ENCODE measurements around the gene BRME1.
A peak's percentile ranks its signal among the peaks of the same experiment; 100 is the strongest.

Gene BRME1

DNA sequence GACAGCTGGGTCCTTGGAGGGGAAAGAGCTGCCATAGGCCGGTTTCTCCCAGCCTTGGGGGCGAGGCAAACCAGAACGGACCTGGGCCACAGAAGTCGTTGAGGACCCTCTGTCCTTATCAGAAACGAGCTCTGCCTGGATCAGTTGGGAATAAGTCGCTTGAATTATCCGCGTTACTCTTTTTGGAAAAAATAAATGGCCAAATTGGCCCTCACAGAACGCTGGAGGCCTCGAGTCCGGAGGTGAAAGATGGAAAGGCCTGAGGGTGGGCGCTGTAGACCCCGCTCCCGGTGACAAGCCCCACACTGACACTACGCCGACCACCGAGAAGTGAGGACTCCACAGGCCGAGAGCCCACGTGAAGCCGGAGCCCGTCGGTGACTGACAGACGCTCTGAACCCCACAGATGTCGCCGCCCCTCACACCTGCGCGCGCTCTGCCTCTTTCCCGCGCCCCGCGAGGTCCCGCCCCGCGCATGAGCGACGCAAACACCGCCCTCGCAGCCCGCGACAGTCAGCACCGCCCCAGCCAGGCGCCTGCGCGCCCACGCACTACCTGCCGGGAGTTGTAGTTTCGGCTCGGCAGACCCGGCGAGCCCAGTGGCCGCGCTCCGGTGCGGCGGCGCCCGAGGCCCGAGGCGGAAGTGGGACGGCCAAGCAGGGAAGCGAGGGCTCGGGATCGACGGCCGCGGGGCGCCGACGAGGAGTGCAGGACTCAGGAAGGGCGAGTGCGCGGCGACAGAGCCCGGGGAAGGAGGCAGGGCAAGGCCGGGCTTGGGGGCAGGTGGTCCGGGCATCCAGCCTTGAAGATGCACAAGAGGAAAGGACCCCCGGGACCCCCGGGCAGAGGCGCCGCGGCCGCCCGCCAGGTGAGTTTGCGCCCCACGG, at the start of gene BRME1, which contains the start of gene CC2D1A:
Gene BRME1, minus strand, starts transcription at position 484 of the 887 bp plus-strand sequence. CDS start 1,225 bp downstream, outside the sequence.
Gene CC2D1A, plus strand, starts transcription at position 568 of the 887 bp plus-strand sequence. Its CDS starts 241 bp downstream, at position 809.
- peak; percentile 100 for DNase-seq (ENCODE audit: low spot score)

DNA sequence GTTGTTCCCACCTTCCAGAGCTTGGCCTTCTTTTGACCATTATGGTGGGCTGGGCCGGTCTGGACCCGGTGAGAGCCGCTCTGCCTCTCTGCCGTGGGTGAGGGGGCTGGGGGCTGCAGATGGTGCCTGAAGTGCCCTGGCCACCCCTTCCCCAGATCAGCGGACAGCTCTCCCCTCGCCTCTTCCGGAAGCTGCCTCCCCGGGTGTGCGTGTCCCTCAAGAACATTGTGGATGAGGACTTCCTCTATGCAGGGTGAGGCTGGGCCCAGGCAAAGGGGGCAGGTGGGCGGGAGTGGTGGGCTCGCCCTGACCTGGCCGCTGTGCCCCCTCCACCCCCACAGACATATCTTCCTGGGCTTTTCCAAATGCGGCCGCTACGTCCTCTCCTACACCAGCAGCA, 48.3 kb upstream of the BRME1 start:
- no peak for DNase-seq (ENCODE audit: low spot score)

DNA sequence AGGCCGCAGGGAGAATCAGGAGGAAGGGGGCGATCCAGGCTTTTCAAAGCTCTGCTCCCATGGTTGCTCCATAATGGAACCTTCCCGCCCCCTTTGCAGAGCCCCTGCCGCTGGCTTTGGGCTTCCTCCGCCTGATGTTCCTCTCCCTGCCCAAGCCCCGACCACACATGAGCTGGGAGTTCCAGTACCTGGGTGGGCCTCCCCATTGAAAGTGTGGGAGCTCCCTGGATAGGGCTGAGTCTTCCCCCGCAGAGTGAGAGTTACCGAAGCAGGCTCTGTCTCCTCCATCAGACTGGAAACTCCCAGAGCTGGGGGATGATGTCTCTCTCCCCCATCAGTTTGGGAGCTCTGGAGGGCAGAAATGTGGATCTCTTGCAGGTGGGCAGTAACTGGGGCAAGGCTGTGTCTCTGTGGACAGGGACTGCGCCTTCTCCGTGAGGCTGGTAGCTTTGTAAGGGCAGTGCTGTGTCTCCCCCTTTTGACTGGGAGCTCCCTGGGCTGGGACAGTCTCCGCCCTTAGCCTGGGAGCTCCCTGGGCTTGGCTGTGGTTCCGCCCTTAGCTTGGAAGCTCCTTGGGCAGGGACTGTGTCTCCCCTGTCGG, 47.1 kb upstream of the BRME1 start:
- no peak for DNase-seq (ENCODE audit: low spot score)

DNA sequence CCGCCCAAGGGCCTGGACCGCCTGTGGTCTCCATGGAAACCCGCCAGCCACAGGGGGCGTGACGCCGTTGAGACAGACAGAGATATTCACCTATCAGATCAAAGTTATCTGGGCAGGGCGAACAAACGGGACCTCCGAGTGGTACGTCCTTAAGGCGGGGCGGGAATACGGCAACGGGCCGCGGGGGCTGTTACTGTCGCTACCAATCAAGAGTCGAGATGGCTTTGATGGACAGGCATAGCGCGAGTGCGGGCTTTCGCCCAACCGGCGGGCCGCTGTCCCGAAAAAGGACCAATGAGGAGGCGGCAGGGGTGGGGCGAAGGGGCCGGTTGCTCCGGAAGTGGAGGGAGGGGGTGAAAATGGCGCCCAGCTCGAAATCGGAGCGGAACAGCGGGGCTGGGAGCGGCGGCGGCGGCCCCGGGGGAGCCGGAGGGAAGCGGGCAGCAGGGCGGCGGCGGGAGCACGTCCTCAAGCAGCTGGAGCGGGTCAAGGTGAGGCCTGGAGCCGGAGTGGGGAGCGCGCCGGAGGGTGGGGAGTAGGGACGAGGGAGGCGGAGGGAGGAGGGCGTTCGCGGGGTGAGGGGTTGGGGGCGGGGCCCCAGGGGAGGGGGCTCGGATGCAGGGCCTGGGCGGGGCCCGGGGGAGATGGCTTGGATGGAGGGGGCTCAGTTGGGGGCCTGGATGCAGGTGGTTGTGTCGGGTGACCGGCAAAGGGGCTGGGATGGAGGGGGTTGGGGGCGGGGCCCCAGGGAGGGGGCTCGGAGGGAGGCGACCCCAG, 46.4 kb upstream of the BRME1 start, which contains the start of gene DCAF15:
Gene DCAF15, plus strand, starts transcription at position 356 of the 777 bp plus-strand sequence. Its CDS starts 4 bp downstream, at position 360.
- peak; percentile 99 for DNase-seq (ENCODE audit: low spot score)

DNA sequence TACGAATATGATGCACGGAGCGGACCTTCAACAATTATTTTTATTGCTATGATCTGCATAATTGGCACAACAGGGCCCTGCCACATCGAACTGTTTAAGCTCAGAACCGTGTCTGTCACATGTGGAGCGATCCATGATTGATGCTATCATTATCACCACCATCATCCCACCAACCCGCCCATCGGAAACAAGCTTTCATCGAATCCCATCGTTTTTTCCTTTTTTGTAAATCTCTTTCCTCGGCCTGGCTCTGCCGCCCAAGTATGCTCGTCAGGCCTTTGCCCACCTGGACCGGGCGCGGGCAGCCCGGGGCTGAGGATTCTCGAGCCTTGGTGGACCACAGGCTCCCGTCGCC, 45.9 kb upstream of the BRME1 start:
- no peak for DNase-seq (ENCODE audit: low spot score)

DNA sequence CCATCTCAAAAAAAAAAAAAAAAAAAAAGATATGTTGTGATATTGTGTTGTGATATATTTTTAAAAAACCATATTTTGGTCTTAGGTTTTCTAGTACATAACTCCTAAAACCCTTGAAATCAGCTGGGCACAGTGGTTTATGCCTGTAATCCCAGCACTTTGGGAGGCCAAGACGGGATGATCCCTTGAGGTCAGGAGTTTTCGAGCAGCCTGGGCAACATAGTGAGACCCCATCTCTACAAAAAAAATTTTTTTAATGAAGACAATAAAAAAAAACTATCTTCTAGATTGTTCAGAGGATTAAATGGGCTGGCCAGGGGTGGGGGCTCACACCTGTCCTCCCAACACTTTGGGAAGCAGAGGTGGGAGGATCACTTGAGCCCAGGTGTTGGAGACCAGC, 45.1 kb upstream of the BRME1 start:
- no peak for DNase-seq (ENCODE audit: low spot score)

DNA sequence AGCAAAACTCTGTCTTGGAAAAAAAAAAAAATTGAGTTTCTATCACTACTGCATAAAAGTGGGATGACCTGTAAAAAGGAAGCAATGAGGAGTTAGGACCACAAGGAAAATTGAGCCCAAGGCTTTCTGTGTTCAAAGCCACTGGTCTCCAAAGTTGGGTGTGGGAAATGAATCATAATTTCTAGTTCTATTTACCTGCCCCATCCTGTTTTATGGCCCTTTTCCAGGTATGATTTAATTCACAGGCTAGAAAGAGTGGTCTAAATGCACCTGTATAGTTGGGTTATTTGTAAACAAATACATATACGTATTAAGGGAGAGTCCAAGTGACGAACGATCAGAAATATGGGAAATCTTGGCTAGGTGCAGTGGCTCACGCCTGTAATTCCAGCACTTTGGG, 40.5 kb upstream of the BRME1 start:
- no peak for DNase-seq (ENCODE audit: low spot score)

DNA sequence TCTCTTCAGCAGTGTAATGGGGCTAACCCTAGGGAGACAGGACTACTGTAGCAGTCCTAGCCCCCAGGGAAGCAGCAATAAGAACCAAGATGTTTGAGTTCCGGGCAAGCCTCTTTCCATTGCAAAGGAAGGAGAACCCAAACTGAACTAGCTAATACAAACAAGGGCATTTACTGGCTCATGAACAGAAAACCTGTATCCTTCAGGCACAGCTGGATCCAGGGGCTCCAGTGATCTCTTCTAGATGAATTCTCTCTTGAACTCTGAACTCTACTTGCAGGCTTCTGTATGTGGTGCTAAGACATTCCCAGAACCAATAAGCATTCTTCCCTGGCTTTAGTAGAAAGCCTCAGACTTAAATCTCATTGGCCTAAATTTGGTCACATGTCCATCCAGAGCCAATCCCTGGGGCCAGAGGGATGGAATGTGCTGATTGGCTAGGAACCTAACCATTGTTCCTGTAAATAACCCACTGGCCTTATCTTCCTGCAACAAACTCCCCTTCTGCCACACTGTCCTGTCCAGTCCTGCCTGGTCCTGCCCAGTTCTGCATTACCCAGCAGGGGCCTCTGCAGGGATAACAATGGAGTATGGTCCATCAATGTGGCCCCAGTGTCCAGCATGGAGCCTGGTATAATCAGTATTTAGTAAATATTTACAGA, 36.2 kb upstream of the BRME1 start:
- DNase-seq (ENCODE audit: low spot score) = peak; percentile 2

DNA sequence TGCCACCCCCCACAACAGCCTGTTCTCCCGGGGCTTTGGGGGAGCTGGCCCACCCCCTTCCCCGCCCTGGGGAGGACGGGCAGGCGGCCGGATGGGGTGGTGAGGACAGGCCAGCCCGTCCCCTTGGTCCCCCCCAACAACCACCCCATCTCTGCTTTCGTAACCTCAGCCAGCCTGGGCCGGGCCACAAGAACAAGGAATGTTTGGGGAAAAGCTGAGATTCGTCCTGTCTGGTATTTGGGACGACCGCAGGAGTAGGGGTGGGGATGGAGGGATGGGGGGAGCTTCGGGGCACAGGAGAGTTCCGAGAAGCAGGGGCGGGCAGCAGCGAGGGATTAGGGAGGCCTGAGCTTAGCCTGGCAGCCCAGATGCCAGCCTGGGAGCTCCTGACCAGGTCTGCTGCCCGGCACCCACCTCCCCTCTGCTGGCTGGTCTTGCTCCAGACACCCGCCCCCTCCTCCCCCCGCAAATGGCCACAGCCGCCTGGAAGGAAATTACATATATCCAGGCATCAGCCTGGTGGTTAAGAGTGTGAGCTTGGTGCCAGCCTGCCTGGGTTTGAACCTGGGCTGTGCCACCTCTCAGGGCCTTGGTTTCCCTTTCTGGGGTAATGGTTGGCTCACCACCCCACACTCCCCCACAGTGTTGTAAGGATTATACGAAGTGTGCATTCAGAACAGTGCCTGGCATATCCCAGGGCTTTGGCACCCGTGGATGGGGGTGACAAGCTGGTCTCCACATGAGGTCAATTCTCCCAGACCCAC, 32.6 kb upstream of the BRME1 start, which contains the start of gene PODNL1:
Gene PODNL1, minus strand, starts transcription at position 117 of the 764 bp plus-strand sequence. CDS start 236 bp downstream, outside the sequence.
- peak; percentile 38 for DNase-seq (ENCODE audit: low spot score)

DNA sequence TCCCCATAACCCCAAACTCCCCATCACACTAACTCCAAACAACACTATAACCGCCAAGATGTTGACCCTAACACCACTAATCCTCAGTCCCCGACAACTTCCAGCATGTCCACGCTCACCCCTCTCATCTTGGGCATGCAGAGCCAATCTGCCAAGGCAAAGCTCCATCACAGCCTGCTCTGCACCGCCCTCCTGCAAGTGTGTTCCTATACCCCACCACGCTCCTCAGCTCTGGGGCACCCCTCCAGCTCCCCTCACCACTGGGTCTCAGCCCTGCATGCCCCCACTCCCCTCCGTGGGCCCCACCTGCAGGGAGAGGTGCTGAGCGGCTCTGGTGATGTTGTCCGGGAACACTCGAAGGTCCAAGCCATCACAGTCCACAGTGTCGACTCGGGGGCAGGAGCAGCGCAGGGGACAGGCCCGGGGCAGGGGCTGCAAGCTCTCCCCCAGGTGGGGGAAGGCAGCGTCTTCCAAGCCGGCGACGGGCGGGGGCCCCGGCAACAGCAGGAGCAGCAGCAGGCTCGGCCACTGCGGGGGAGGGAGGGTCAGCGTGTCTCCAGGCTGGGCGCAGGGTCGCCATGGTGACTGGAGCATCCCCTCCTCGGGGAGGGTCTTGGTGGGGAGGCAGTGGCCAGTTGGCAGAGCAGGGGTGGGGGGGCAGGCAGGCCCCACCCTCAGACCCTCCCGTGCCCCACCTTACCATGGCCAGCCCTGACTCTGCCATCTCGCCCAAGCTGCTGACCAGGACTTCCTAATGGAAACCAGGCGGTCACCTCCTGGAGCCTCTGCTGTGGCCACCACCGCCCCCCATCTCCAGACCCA, 31.8 kb upstream of the BRME1 start:
- peak; percentile 40 for DNase-seq (ENCODE audit: low spot score)

DNA sequence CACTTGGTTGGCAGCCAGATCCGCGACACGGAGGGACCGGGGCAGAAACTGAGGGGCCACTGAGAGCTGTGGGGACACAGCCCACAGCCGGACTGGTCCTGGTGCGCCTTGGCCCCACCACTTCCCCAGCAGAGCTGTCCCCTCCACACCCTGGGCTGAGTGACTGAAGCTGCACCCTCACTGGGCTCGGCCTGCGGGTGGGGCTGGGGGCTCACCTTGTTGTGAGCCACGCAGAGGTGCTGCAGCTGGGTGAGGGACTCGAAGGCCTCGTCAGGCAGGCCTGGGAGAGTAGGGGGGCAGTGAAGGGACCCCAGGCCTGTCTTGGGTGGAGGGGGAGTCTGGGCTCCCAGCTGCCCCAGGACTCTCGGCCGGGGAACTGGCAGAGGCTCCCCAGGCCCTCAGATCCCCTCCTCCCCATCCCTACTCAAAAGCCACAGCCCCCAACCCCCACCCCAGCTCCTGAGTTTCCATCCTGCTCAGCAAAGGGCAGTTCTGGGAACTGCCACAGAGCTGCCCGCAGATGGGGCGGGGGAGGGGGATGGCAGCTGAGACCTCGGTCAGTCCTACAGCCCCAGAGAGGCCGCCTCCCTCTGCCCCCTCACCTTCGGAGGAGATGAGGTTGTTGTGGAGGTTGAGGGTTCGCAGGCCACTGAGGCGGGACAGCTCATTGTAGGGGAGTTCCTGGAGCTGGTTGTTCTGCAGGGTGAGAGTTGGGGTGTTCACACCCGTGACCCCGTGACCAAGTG, 30.0 kb upstream of the BRME1 start:
- peak; percentile 31 for DNase-seq (ENCODE audit: low spot score)

DNA sequence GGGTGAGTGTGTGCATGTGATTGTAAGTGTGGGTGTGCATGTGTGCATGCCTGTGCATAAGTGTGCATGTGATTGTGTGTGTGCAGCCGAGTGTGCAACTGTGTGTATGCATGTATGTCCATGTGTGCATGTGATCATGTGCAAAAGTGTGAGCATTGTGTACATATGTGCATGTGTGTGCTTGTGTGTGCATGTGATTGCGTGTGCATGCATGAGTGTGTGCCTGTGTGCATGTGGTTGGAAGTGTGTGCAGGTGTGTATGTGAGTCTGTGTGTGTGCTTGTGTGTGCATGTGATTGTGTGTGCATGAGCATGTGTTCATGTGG, 28.8 kb upstream of the BRME1 start:
- DNase-seq (ENCODE audit: low spot score) = peak; percentile 4

DNA sequence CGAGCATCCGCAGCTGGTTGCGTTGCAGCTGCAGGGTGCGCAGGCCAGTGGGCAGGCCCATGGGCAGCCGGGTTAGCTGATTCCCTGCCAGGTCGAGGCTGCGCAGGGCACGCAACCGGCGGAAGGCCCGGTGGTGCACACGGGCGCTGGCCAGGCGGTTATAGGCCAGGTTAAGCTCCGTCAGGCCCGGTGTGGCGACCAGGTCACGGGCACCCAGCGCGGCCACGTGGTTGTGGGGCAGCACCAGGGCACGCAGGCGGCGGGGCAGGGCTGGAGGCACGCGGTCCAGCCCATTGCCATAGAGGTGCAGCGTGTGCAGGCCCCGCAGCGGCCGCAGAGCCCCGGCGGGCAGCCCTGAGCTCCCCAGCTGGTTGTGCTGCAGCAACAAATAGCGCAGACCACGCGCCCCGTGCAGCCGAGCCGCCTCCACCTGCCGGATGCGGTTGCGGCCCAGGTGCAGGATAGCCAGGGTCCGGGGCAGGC, 27.0 kb upstream of the BRME1 start:
- DNase-seq (ENCODE audit: low spot score) = peak; percentile 41

DNA sequence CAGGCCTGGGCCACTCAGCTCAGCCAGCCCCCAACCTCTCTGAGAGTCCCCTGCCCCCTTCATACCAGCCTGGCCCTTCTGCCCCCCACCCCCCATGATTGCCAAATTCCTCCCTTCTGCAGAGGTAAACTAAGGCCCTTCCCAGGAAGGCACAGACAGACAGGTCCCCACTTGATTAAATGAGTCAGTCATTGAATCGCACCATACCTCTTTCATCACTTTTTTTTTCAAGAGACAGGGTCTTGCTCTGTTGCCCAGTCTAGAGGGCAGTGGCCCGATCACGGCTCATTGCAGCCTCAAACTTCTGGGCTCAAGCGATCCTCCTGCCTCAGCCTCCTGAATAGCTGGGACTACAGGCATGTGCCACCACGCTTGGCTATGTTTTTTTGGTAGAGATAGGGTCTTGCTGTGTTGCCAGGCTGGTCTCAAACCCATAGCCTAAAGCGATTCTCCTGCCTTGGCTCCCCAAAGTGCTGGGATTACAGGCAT, 26.3 kb upstream of the BRME1 start:
- no peak for DNase-seq (ENCODE audit: low spot score)

DNA sequence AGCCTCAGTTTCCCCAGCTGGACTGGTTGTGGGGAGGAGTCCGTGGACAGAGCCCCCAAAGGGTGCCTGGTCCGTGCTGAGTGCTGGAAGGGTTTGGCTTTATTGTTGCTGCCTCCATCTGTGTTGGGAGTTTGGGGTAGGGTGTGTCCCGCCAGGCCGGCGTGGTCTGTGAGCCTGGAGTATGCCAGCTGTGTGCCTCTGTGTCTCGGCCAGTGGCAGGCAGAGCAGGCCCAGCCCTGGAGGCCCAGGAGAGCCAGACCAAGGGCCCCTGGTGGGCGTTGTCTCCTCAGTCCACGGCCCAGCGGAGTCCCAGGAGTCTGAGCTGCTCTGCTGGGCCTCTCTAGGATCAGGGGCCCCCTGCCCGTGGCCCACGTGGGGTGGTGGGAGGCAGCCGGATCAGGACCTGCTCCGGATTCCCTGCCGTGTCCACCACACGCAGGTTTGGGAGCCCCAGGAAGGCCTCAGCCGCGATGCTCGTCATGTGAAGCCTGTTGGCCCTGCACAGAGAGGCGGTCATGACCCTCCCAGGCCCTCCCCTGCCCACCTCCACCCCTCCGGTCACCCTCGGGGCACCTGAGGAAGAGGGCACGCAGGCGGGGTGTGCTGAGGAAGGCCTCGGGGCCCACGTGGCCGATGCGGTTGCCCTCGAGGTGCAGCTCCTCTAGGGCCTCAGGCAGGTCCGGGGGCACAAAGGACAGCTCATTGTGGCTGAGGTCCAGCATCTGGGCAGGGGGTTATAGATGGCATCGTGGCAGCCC, 25.7 kb upstream of the BRME1 start:
- no peak for DNase-seq (ENCODE audit: low spot score)

DNA sequence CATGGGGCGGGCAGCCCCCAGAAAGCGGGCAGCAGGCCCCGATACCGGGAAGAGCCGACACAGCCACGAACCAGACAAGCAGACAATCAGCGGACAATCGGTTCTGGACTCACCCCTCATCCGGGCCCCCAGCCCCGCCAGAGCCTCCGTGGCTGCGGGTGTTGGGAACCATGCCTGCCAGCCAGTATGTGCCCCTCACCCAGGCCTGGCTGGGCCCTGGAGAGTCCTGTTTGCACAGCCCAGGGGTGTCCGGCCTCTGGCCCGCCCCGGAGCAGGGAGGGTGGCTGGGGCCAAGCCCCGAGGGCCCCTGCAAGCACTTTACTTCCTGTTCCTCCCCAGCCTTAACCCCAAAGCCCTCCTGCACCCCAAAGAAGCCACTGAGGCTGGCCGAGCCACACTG, 24.5 kb upstream of the BRME1 start:
- DNase-seq (ENCODE audit: low spot score) = peak; percentile 34

DNA sequence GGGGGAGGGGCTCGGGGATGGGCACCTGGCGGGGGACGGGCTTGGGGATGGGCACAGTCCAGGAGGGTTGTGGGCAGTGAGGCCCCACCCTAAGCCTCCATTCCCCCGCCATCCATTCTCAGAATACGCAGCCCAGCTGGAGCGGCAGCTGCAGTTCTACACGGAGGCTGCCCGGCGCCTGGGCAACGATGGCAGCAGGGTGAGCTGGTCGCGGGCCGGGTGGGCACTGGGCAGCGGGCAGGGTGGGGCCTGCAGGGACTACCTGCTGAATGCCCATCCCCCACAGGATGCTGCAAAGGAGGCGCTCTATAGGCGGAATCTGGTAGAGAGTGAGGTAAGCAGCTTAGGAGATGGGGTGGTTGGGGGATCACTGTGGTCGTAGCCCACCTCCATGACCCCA, 24.0 kb upstream of the BRME1 start:
- peak; percentile 26 for DNase-seq (ENCODE audit: low spot score)

DNA sequence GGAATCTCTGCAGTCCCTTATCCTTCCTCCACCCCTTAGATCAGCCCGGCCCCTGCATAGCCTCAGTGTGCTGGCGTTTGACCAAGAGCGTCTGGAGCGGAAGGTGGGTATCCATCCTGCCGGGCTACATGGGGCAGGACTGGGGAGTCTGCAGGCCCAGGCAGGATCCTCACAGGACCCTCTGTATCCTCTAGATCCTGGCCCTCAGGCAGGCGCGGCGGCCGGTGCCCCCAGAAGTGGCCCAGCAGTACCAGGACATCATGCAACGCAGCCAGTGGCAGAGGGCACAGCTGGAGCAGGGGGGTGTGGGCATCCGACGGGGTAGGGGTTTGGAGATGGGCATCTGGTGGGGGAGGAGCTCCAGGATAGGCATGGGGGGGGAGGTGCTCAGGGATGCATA, 23.4 kb upstream of the BRME1 start:
- DNase-seq (ENCODE audit: low spot score) = peak; percentile 39

Measured in D341Med (cell line).